Choroid plexus epithelial cell (primary cell): ENCODE results near the gene DEPP1.
A peak's percentile ranks its signal among the peaks of the same experiment; 100 is the strongest.

Experiments
- DNase-seq: peaks from one replicate; pipeline ENCODE4 v3.0.0-alpha.2; 2010; ENCODE audit warnings: low read depth
- H3K4me3 ChIP-seq: 2 replicates; pipeline ENCODE4 v1.5.1; 2011; ENCODE audit warnings: low read depth, mild to moderate bottlenecking, control low read depth, low read length, moderate library complexity
- TF ChIP-seq, protein P1 (sequence below): conservative IDR thresholded peaks from 2 replicates; pipeline ENCODE4 v1.5.1; 2011; ENCODE audit warnings: low read depth, mild to moderate bottlenecking, control low read depth, inconsistent platforms, low read length, moderate library complexity

DEPP1 gene

DNA sequence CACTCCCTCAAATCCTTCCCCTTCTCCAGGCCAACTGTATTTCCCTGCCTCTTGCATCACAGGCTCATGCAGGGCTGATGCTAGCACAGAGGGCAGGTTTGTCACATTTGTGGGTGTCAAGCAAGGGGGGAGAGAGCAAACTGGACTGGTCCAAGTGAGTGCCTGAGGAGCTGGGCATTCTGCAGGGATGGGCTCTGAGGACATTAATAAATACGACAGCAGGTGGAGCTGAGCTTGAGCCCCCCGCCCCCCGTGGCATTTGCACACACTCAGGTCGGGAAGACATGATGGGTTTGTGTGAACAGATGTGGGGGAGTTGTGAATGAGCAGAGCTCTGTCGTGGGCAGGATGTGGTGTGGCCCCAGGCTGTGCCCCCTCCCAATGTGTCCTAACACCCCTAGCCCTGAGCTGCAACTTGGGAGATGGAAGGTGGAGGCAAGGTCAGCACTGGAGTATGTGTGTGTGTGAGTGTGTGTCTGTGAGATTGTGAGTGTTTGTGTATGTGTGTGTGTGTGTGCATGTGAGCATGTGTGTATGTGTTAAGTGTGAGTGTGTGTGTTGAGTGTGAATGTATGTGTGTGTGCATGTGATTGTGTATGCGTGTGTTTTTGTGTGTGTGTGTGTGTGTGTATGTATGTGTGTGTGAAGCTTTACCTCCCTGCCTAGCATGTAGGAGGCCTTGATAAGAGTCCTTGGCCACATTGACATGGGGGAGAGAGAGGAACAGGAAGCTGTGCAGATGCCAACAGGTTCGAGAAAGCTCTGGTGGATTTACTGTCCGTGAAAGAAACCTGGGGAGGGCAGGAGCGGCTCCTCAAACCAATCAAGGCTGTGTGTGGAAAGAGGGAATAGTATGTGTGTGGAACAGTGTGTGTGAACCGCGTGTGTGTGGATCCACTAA, 9.9 kb downstream of the DEPP1 start:
- DNase-seq = no peak
- no peak overlapping the region for H3K4me3 ChIP-seq
- TF ChIP-seq, protein P1, sequence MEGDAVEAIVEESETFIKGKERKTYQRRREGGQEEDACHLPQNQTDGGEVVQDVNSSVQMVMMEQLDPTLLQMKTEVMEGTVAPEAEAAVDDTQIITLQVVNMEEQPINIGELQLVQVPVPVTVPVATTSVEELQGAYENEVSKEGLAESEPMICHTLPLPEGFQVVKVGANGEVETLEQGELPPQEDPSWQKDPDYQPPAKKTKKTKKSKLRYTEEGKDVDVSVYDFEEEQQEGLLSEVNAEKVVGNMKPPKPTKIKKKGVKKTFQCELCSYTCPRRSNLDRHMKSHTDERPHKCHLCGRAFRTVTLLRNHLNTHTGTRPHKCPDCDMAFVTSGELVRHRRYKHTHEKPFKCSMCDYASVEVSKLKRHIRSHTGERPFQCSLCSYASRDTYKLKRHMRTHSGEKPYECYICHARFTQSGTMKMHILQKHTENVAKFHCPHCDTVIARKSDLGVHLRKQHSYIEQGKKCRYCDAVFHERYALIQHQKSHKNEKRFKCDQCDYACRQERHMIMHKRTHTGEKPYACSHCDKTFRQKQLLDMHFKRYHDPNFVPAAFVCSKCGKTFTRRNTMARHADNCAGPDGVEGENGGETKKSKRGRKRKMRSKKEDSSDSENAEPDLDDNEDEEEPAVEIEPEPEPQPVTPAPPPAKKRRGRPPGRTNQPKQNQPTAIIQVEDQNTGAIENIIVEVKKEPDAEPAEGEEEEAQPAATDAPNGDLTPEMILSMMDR = no peak

DNA sequence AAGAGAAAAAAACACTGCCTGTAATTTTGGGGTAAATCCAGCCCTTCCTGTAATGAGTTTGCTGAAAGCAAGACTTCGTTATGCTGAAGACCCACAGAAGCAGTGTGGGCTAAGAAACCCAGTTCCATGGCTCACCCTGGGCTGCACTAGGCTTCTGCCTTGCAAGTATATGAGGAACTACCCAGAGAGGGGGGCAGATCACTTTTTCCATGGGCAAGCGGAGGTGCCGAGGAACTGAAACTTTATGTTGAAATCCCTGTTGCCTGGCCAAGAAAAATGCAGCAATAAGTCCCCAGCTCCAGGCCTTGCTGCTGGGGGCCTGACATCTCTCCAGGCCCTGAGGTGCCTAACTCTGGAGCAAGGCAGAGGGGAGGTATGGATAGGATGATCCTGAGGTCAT, 10.5 kb downstream of the DEPP1 start:
- peak; percentile 67 for DNase-seq
- TF ChIP-seq, protein P1 = no peak
- no peak overlapping the region for H3K4me3 ChIP-seq

DNA sequence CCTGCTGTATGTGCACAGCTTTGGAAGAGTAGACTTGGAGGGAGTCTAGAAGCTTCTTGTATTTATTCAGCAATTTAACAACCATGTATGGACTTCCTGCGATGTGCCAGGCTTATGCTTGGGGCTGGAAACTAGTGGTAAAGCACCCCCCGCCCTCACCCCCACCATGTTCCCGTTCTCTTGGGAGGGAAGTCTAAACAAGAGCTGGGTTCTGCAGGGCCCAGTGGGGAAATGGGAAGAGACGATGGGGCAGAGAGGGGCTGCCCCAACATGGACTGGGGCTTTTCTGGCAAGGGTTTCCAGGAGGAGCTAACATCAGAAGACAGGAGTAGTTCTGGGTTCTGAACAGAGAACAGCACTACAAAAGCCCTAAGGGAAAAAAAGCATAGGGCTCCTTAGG, 11.0 kb downstream of the DEPP1 start:
- TF ChIP-seq, protein P1 = no peak
- H3K4me3 ChIP-seq = no peak overlapping the region
- no peak for DNase-seq

DNA sequence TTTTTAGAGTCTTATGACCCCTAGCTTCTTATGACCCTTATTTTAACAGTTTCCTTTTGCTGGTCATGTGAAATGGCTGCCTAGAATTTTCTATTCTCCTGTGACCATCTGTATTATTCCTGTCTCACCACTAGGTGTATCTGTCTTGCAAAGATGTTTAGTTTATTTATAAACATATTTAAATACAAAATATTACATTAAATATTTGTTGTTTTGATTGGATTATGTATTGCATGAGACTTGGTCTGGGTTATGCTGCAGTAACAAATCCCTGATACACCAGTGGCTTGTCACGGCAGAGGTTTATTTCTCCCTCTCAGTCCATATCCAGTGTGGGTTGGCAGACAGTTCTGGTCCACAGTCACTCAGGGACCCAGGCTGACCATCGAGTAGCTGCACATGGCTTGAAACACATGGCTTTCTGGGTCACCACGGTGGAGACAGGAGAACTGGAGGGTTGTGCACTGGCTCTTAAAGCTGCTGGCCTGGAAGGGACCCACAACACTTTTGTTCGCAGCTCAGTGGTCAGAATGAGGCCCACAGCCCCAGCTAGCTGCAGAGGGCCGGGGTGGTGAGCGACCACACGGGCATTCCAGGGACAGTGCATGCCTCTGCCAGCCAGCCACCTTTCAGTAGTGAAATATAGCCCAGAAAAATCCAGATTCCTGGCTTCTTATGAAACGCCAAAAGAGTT, 11.6 kb downstream of the DEPP1 start:
- no peak overlapping the region for H3K4me3 ChIP-seq
- TF ChIP-seq, protein P1 = no peak
- DNase-seq = peak; percentile 40

DNA sequence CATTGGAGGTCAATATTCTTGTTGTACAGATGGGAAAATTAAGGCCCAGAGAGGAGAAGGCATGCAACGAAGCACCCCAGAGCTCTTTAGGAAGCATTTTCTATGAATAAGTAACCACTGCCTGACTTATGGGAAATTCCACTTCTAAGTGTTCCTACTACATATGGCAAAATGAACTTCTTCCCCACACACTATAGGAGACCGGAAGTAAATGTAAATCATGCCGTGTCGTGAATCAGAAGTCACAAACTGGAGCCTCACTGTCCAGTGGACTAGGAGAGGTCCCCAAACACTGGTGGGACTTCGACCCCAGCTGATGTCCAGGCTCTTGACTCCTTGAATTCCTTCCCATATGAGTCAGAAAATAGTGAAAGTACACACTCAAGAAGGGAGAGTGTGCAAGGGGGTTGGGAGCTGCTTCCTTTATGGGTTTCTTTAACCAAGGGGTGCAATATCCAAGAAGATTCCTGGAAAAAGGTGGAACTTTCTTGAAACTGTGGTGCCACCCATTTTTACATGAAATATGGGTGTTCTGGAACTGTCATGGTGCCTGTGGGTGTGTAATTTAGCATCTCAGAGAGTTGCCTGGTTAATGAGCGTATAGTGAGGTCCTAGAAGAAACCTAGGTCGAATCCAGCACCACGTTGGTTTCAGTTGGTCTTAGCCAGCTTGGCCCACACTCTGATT, 12.3 kb downstream of the DEPP1 start:
- TF ChIP-seq, protein P1 = no peak
- no peak overlapping the region for H3K4me3 ChIP-seq

DNA sequence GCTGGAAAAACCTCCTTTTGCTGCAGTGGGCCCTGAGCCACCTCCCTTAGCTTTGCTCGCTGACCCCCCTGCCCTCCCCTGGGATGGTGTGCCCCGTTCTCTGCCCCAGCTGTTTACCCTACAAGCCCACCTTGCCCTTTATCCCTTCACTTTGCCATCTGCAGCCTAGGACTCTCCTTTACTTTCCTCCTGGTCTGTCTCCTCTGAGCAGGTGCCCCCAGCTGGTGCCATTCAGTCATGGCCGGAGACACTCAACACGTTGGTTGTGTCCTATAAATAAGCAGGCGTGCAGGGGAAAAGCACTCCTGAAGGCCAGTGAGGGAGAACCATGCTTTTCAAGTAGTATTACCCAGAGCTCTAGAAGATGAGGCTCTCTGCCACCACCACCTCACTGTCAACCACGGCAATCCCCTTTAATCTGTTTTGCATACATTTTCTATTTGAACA, 12.9 kb downstream of the DEPP1 start:
- TF ChIP-seq, protein P1 = no peak
- no peak for DNase-seq
- H3K4me3 ChIP-seq = no peak overlapping the region

More for the DNA sequence above, 12.3 kb downstream of the DEPP1 start:
- DNase-seq = peak; percentile 38
